HEK293 (cell line): Measurements from ENCODE around the gene MAP3K7.

ENCODE experiments used
- CTCF ChIA-PET: fragments of 350-600 bp; formaldehyde crosslinking; extraction: SDS; loops from one replicate; lab custom pipeline; 2021; ENCODE audit warnings: antibody characterized with exemption; lab: Yijun Ruan, JAX
- POLR2A ChIA-PET: fragments of 300-600 bp; formaldehyde crosslinking; extraction: SDS; loops from one replicate; lab custom pipeline; 2020; ENCODE audit warnings: antibody characterized with exemption, inconsistent platforms; lab: Yijun Ruan, JAX
- H3K27ac ChIP-seq: fragments of 200-500 bp; sonication (Bioruptor generic); 2 replicates; pipeline ENCODE4 v1.5.1; 2014; ENCODE audit warnings: low read depth, low read length, control low read depth, inconsistent platforms; ENCODE audit errors: extremely low read depth
- H3K36me3 ChIP-seq, 2 experiments: fragments of 200-500 bp in 1 of 2; sonication (Bioruptor generic) in 1 of 2; 1 replicate in 1 of 2; 2 replicates in 1 of 2; pipeline ENCODE4 v1.5.1; 2014 to 2017; ENCODE audit warnings: inconsistent platforms in 2 of 2, low read length in 2 of 2; ENCODE audit not compliant: control insufficient read depth in 2 of 2, insufficient read depth in 1 of 2
- H3K4me1 ChIP-seq: fragments of 200-500 bp; sonication (Bioruptor generic); 2 replicates; pipeline ENCODE4 v1.5.1; 2014; ENCODE audit warnings: mild to moderate bottlenecking, low read length, inconsistent platforms; ENCODE audit not compliant: control insufficient read depth, insufficient read depth
- H3K4me3 ChIP-seq: 2 replicates; pipeline ENCODE4 v1.5.1; 2011; ENCODE audit warnings: low read depth, mild to moderate bottlenecking, control low read depth, low read length, moderate library complexity
- H3K9me3 ChIP-seq: fragments of 200-500 bp; sonication (Bioruptor generic); 2 replicates; pipeline ENCODE4 v1.5.1; 2014; ENCODE audit warnings: low read depth, low read length, inconsistent platforms; ENCODE audit not compliant: control insufficient read depth, insufficient read depth
- BCL11A ChIP-seq: fragments of 450-650 bp; formaldehyde crosslinking; IDR thresholded peaks from 2 replicates; pipeline ENCODE4 v1.5.1; 2016; ENCODE audit warnings: low read depth, missing biosample characterization, missing genetic modification characterization
- FEZF1 ChIP-seq: fragments of 450-650 bp; formaldehyde crosslinking; IDR thresholded peaks from 2 replicates; pipeline ENCODE4 v1.5.1; 2016; ENCODE audit warnings: missing biosample characterization, missing genetic modification characterization
- GFI1B ChIP-seq: fragments of 450-650 bp; formaldehyde crosslinking; IDR thresholded peaks from 2 replicates; pipeline ENCODE4 v1.5.1; 2016; ENCODE audit warnings: missing biosample characterization, missing genetic modification characterization
- HOXD13 ChIP-seq: sonication (generic); formaldehyde crosslinking; IDR thresholded peaks from 2 replicates; pipeline ENCODE4 v1.8.0; 2022; ENCODE audit warnings: missing genetic modification reagents, borderline replicate concordance
- OSR2 ChIP-seq: fragments of 450-650 bp; formaldehyde crosslinking; IDR thresholded peaks from 2 replicates; pipeline ENCODE4 v1.5.1; 2016; ENCODE audit warnings: missing biosample characterization, missing genetic modification characterization
- OVOL3 ChIP-seq: fragments of 450-650 bp; formaldehyde crosslinking; IDR thresholded peaks from 2 replicates; pipeline ENCODE4 v1.5.1; 2016; ENCODE audit warnings: missing biosample characterization, missing genetic modification characterization
- SCRT1 ChIP-seq: fragments of 450-650 bp; formaldehyde crosslinking; IDR thresholded peaks from 2 replicates; pipeline ENCODE4 v1.5.1; 2016; ENCODE audit warnings: missing biosample characterization, missing genetic modification characterization, borderline replicate concordance
- SCRT2 ChIP-seq: fragments of 450-650 bp; formaldehyde crosslinking; IDR thresholded peaks from 2 replicates; pipeline ENCODE4 v1.5.1; 2016; ENCODE audit warnings: missing biosample characterization, missing genetic modification characterization
- SP7 ChIP-seq: fragments of 450-650 bp; formaldehyde crosslinking; IDR thresholded peaks from 2 replicates; pipeline ENCODE4 v1.5.1; 2016; ENCODE audit warnings: missing biosample characterization, missing genetic modification characterization
- TRIM28 ChIP-seq: IDR thresholded peaks from 2 replicates; pipeline ENCODE4 v1.6.1; 2011; ENCODE audit warnings: low read length, control low read depth, borderline replicate concordance
- ZEB2 ChIP-seq: fragments of 450-650 bp; formaldehyde crosslinking; IDR thresholded peaks from 2 replicates; pipeline ENCODE4 v1.5.1; 2016; ENCODE audit warnings: missing biosample characterization, missing genetic modification characterization
- ZNF2 ChIP-seq: fragments of 450-650 bp; formaldehyde crosslinking; IDR thresholded peaks from 2 replicates; pipeline ENCODE4 v1.5.1; 2016; ENCODE audit warnings: missing biosample characterization, missing genetic modification characterization
- ZNF24 ChIP-seq: fragments of 450-650 bp; formaldehyde crosslinking; IDR thresholded peaks from 2 replicates; pipeline ENCODE4 v1.5.1; 2016; ENCODE audit warnings: missing biosample characterization, missing genetic modification characterization
- ZNF354C ChIP-seq: fragments of 450-650 bp; formaldehyde crosslinking; IDR thresholded peaks from 2 replicates; pipeline ENCODE4 v1.5.1; 2016; ENCODE audit warnings: missing biosample characterization, missing genetic modification characterization, low read depth, borderline replicate concordance
- ZNF629 ChIP-seq: fragments of 450-650 bp; formaldehyde crosslinking; IDR thresholded peaks from 2 replicates; pipeline ENCODE4 v1.5.1; 2017; ENCODE audit warnings: missing biosample characterization, missing genetic modification characterization
- ZNF701 ChIP-seq: fragments of 450-650 bp; formaldehyde crosslinking; IDR thresholded peaks from 2 replicates; pipeline ENCODE4 v1.5.1; 2016; ENCODE audit warnings: missing biosample characterization, missing genetic modification characterization
- ZNF707 ChIP-seq: fragments of 450-650 bp; formaldehyde crosslinking; IDR thresholded peaks from 2 replicates; pipeline ENCODE4 v1.5.1; 2016; ENCODE audit warnings: missing biosample characterization, missing genetic modification characterization
- ZXDB ChIP-seq: fragments of 450-650 bp; formaldehyde crosslinking; IDR thresholded peaks from 2 replicates; pipeline ENCODE4 v1.5.1; 2016; ENCODE audit warnings: missing biosample characterization, missing genetic modification characterization
- TF ChIP-seq, protein P1 (sequence below): fragments of 450-650 bp; formaldehyde crosslinking; IDR thresholded peaks from 2 replicates; pipeline ENCODE4 v1.5.1; 2016; ENCODE audit warnings: missing biosample characterization, missing genetic modification characterization
- TF ChIP-seq, protein P2 (sequence below): fragments of 450-650 bp; formaldehyde crosslinking; IDR thresholded peaks from 2 replicates; pipeline ENCODE4 v1.5.1; 2016; ENCODE audit warnings: missing biosample characterization, missing genetic modification characterization
- TF ChIP-seq, protein P3 (sequence below): fragments of 450-650 bp; formaldehyde crosslinking; IDR thresholded peaks from 2 replicates; pipeline ENCODE4 v1.5.1; 2017; ENCODE audit warnings: missing biosample characterization, missing genetic modification characterization
- TF ChIP-seq, protein P4 (sequence below): fragments of 450-650 bp; formaldehyde crosslinking; IDR thresholded peaks from 2 replicates; pipeline ENCODE4 v1.5.1; 2016; ENCODE audit warnings: missing biosample characterization, missing genetic modification characterization, low read depth
- TF ChIP-seq, protein P5 (sequence below): fragments of 450-650 bp; formaldehyde crosslinking; IDR thresholded peaks from 2 replicates; pipeline ENCODE4 v1.5.1; 2017; ENCODE audit warnings: missing biosample characterization, missing genetic modification characterization
- TF ChIP-seq, protein P6 (sequence below): fragments of 450-650 bp; formaldehyde crosslinking; IDR thresholded peaks from 2 replicates; pipeline ENCODE4 v1.5.1; 2016; ENCODE audit warnings: missing biosample characterization, missing genetic modification characterization
- TF ChIP-seq, protein P7 (sequence below): fragments of 450-650 bp; formaldehyde crosslinking; IDR thresholded peaks from 2 replicates; pipeline ENCODE4 v1.5.1; 2016; ENCODE audit warnings: missing biosample characterization, missing genetic modification characterization

The MAP3K7 gene

DNA sequence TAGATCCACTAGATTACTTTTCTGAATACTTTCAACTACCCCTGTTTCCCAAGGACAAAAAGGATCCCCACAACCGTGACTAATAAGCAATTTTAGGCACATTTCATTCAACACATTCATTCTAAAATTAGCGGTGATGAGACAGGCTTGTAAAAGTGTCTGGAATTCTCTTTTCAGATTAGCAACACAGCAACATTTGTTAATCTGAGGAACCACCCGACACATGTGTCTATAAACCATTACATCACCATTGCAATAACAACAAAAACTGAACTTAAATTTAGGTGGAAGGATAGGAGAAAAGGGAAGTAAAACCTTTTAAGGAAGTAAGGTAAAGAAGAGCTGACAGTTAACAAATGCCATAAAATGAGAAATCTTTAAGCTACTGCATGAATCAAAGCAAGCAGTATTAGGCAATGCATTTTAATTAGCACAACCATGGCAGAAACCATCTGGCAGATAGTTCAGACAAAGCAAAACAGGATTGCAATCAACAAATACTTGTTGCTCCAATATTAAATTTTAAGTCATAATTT lies 49.1 kb downstream of the MAP3K7 start:
- ChIA-PET POLR2A (no interaction called here), CTCF (no interaction called here)
- no peak overlapping the region for H3K4me3 ChIP-seq
- peaks cover 22% of the 10 kb centered on the region for H3K4me1 ChIP-seq
- no peaks in the 10 kb centered on the region for H3K9me3 ChIP-seq
- H3K36me3 ChIP-seq: peaks cover 0 to 44% of the 10 kb centered on the region in 2 experiments; a peak in 1 of 3 replicates
- H3K27ac ChIP-seq: no peak overlapping the region
- TF ChIP-seq ZXDB (tag by site-specific recombination) (peak; percentile 43; the same call in 1 of the 2 replicates), ZNF707 (no peak), ZNF629 (peak; percentile 65), TRIM28 (peak; percentile 72; the same call in 1 of the 2 replicates), SP7 (tag by site-specific recombination) (peak; percentile 31; the same call in 1 of the 2 replicates), ZNF354C (tag by site-specific recombination) (no peak), ZNF24 (tag by site-specific recombination) (peak; percentile 18; the same call in 1 of the 2 replicates), GFI1B (tag by site-specific recombination) (0 out of 2 replicates have a peak, but pooled peaks have one; percentile 16), SCRT1 (peak; percentile 43; the same call in 1 of the 2 replicates), ZNF2 (0 out of 2 replicates have a peak, but pooled peaks have one; percentile 25), BCL11A (tag by site-specific recombination) (no peak), FEZF1 (tag by site-specific recombination) (peak; percentile 45; the same call in 1 of the 2 replicates), OVOL3 (peak; percentile 89), SCRT2 (tag by site-specific recombination) (peak; percentile 98), OSR2 (tag by site-specific recombination) (peak; percentile 61; the same call in 1 of the 2 replicates), HOXD13 (peak; percentile 61; the same call in 1 of the 2 replicates), ZNF701 (tag by site-specific recombination) (no peak), ZEB2 (tag by site-specific recombination) (peak; percentile 75)
- TF ChIP-seq, protein P1, sequence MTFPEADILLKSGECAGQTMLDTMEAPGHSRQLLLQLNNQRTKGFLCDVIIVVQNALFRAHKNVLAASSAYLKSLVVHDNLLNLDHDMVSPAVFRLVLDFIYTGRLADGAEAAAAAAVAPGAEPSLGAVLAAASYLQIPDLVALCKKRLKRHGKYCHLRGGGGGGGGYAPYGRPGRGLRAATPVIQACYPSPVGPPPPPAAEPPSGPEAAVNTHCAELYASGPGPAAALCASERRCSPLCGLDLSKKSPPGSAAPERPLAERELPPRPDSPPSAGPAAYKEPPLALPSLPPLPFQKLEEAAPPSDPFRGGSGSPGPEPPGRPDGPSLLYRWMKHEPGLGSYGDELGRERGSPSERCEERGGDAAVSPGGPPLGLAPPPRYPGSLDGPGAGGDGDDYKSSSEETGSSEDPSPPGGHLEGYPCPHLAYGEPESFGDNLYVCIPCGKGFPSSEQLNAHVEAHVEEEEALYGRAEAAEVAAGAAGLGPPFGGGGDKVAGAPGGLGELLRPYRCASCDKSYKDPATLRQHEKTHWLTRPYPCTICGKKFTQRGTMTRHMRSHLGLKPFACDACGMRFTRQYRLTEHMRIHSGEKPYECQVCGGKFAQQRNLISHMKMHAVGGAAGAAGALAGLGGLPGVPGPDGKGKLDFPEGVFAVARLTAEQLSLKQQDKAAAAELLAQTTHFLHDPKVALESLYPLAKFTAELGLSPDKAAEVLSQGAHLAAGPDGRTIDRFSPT (tag by site-specific recombination): peak; percentile 55; the same call in 1 of the 2 replicates
- TF ChIP-seq, protein P2, sequence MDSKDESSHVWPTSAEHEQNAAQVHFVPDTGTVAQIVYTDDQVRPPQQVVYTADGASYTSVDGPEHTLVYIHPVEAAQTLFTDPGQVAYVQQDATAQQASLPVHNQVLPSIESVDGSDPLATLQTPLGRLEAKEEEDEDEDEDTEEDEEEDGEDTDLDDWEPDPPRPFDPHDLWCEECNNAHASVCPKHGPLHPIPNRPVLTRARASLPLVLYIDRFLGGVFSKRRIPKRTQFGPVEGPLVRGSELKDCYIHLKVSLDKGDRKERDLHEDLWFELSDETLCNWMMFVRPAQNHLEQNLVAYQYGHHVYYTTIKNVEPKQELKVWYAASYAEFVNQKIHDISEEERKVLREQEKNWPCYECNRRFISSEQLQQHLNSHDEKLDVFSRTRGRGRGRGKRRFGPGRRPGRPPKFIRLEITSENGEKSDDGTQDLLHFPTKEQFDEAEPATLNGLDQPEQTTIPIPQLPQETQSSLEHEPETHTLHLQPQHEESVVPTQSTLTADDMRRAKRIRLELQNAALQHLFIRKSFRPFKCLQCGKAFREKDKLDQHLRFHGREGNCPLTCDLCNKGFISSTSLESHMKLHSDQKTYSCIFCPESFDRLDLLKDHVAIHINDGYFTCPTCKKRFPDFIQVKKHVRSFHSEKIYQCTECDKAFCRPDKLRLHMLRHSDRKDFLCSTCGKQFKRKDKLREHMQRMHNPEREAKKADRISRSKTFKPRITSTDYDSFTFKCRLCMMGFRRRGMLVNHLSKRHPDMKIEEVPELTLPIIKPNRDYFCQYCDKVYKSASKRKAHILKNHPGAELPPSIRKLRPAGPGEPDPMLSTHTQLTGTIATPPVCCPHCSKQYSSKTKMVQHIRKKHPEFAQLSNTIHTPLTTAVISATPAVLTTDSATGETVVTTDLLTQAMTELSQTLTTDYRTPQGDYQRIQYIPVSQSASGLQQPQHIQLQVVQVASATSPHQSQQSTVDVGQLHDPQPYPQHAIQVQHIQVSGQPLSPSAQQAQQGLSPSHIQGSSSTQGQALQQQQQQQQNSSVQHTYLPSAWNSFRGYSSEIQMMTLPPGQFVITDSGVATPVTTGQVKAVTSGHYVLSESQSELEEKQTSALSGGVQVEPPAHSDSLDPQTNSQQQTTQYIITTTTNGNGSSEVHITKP (tag by site-specific recombination): peak; percentile 45
- TF ChIP-seq, protein P3, sequence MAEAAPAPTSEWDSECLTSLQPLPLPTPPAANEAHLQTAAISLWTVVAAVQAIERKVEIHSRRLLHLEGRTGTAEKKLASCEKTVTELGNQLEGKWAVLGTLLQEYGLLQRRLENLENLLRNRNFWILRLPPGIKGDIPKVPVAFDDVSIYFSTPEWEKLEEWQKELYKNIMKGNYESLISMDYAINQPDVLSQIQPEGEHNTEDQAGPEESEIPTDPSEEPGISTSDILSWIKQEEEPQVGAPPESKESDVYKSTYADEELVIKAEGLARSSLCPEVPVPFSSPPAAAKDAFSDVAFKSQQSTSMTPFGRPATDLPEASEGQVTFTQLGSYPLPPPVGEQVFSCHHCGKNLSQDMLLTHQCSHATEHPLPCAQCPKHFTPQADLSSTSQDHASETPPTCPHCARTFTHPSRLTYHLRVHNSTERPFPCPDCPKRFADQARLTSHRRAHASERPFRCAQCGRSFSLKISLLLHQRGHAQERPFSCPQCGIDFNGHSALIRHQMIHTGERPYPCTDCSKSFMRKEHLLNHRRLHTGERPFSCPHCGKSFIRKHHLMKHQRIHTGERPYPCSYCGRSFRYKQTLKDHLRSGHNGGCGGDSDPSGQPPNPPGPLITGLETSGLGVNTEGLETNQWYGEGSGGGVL (tag by site-specific recombination): 0 out of 2 replicates have a peak, but pooled peaks have one; percentile 8
- TF ChIP-seq, protein P4, sequence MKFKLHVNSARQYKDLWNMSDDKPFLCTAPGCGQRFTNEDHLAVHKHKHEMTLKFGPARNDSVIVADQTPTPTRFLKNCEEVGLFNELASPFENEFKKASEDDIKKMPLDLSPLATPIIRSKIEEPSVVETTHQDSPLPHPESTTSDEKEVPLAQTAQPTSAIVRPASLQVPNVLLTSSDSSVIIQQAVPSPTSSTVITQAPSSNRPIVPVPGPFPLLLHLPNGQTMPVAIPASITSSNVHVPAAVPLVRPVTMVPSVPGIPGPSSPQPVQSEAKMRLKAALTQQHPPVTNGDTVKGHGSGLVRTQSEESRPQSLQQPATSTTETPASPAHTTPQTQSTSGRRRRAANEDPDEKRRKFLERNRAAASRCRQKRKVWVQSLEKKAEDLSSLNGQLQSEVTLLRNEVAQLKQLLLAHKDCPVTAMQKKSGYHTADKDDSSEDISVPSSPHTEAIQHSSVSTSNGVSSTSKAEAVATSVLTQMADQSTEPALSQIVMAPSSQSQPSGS: peak; percentile 90
- TF ChIP-seq, protein P5, sequence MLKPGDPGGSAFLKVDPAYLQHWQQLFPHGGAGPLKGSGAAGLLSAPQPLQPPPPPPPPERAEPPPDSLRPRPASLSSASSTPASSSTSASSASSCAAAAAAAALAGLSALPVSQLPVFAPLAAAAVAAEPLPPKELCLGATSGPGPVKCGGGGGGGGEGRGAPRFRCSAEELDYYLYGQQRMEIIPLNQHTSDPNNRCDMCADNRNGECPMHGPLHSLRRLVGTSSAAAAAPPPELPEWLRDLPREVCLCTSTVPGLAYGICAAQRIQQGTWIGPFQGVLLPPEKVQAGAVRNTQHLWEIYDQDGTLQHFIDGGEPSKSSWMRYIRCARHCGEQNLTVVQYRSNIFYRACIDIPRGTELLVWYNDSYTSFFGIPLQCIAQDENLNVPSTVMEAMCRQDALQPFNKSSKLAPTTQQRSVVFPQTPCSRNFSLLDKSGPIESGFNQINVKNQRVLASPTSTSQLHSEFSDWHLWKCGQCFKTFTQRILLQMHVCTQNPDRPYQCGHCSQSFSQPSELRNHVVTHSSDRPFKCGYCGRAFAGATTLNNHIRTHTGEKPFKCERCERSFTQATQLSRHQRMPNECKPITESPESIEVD: peak; percentile 97
- TF ChIP-seq, protein P6, sequence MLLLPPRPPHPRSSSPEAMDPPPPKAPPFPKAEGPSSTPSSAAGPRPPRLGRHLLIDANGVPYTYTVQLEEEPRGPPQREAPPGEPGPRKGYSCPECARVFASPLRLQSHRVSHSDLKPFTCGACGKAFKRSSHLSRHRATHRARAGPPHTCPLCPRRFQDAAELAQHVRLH (tag by site-specific recombination): peak; percentile 71
- TF ChIP-seq, protein P7, sequence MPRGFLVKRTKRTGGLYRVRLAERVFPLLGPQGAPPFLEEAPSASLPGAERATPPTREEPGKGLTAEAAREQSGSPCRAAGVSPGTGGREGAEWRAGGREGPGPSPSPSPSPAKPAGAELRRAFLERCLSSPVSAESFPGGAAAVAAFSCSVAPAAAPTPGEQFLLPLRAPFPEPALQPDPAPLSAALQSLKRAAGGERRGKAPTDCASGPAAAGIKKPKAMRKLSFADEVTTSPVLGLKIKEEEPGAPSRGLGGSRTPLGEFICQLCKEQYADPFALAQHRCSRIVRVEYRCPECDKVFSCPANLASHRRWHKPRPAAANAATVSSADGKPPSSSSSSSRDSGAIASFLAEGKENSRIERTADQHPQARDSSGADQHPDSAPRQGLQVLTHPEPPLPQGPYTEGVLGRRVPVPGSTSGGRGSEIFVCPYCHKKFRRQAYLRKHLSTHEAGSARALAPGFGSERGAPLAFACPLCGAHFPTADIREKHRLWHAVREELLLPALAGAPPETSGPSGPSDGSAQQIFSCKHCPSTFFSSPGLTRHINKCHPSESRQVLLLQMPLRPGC (tag by site-specific recombination): 0 out of 2 replicates have a peak, but pooled peaks have one; percentile 31
